Measurements from ENCODE around the gene ADD3.

ADD3 gene

DNA sequence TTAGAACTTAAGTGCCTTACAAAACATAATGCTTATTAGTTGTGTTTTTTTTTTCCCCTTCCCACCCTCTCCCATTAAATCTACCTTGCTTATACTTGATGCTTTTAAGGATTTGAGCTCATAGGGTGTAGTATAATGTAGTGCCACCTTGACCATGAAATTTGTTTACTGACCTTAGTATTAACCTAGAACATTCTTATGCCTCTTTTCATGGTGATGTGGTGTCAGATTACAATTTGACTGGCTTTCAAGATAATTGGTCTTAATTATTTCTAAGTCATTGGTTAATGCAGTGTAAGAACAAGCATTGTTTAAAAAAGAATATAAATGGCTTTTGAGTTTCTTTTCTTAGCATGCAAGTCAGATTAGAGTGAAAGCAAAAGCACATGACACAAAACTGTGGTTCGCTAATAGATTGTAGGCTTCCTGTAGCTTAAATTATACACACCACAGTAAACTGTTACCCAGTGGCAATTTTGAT, 61.8 kb downstream of the ADD3 start:
- peak; percentile 70 for DNase-seq

DNA sequence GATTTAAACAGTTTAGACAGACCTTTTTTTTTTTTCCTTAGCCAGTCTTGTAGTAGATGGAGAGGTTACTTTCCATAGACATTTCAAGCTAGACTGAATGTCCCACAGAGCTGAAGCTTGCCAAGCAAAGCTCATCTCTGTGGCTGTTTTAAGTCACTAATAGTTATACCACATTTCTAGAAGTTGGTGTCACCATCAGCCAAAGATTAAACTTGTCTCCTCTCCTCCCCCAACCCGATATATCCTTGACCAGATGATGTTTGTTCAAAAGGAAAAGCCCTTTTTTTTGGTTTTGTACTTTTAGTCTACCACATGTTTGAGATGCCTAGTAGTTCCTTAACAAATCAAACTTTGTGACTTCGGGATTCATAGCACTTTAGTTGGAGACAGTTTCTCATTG, 66.1 kb downstream of the ADD3 start:
- no peak for DNase-seq

DNA sequence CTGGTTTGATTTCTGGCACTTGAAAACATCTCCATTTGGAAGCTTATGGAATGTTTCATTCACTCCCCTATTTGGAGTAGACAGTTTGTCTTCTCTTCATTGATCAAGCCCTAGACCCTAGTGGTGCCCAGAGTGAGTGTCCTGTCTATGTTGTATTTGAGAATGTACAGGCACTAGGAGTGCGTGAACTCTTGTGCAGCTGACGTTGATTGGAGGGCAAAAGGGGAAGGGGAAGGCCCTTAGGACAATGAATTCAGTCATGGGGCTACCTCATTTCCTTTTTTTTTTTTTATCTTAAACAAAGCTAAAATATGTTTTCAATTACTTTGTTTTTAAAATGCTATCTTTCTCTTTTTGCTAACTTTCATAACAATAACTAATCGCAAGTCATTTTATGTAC, 66.5 kb downstream of the ADD3 start:
- DNase-seq = no peak

DNA sequence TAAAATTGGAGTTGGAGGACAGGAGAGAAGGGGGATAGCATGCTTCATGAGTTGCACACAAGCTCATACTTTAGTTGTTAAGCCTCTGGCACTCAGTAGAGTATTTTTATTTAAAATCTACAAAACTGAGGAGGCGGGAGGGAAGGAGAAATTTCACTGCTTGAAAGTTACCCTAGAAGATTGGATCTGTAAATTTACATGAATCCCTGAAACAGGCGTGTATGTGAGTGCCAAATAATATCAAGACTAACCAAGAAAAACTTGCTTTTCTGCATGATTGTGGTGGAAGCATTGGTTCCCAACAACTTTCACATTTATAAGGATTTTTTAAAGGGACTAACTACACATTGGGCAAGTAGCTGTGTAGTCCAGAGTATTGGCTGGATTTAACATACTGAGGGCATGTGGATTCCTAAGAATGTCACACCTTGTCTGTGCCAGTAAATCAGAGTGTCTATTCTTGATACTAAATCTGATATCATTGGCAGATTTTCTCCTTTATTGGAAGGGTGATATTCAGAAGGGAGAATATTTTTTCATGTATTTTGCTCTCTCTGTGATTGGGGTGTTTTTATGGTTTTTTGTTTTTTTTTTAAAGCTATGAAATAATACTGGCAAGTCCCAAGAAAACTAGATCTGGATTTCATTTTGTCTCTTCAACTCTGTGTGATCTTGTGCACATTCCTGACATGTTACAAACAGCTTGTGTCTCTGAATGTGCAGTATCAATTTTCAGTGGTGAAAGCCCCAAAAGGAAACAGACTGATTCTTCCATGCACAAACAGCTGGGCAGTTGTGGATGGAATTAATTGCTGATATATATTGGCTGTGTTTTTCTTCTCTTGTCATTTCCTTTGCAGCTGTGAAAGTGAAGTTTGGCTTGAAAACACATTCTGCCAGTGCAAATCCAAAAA, 67.2 kb downstream of the ADD3 start:
- DNase-seq = peak; percentile 81

DNA sequence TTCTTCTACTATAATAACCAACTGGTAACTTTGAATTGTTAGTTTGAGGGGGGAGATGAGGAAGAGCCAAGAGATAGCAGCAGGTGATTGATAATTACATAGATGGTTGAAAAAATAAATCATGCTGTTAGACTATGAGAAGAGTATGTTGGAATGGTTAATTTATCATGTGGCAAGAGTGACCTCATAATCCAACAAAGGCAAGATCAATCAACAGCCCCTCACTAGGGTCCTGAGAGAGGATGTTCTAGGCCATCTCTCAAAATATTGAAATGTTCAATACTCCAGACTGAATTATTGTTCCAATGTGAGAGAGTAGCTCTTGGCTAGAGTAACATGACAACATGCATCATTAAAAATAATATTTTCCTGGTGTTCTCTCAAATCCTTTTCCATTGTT, 67.9 kb downstream of the ADD3 start:
- no peak for DNase-seq

DNA sequence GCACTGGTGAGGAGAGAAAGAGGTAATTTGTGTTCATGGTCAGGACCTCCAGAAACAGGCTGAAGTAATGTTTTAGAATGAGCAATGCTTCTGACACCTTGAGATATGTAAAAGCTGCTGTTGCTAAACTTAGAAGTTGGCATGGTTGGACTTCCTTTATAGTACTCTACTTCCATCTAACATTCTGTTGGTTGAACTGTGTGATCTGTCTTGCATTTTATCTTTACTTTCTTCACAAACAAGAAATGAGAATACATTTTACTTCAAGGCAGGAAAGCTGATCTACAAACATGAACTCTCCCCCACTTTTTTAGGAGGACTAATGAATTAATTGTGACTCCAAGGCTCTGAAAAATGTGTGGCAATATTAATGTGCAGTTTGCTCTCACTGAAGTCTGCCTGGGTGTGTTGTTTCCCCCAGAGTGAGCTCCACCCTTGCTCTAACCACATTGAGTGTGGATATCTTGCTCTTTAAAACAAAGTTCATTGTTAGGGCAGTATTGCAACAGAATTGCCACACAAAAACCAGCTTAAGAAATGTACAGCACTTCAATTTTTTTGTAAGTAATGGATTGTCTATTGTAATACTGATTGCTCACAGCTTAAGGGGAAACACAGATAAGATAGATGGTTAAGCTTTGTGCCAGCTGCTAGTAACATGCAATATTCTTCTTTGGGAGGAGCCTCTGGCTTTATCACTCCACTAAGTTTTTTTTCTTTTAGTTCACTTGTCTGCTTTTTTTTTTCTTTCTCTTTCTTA, 69.0 kb downstream of the ADD3 start:
- no peak for DNase-seq

DNA sequence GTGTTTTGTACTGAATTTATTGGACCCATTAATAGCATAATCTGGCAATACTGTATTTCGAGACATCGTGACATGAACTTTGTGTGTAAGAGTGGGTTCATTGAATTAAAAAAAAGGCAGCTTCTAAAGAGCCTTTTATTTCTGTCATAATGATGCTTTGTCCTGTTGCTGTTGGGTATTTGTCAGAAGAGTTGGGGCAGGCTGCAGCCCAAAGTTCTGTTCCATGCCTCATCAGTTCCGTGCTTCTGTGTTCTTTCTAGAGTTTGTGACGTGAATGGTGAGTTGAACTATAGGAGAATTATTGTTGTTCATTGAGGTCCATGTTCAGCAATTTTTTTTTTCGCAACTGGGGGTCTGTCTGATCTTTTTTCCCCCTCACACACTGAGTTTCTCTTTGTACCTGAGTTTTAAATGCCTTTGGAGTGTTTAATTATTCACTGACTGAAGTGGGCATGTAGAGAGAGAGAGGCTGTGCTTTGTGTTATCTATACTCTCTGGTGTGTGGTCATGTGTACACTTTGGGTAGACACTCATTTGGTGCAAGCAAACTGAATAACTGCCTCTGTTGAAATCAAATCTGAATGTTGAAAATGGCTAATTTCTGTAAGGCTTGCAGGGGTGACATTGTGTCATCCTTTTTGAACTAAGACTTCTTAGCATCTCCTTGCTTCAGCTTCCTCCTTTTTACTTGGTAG, 69.8 kb downstream of the ADD3 start:
- DNase-seq = no peak

DNA sequence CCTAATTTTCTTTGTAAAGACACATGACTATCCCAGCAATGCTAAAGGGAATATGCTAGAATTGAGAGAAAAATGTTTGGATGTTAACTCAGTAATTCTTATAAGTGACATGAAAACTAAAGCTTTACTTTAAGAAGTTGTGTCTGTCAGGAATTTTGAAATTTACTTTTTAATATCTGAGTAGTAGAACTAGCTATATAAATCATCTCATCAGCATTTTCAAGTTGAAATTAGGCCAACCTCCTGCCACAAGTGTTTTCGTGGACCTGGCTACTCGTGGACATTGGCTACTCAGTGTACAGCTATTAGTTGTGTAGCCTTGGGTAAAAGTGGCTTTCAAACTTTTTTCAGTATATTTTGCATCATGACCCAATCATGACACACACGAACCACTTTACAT, 70.5 kb downstream of the ADD3 start:
- DNase-seq = no peak

DNA sequence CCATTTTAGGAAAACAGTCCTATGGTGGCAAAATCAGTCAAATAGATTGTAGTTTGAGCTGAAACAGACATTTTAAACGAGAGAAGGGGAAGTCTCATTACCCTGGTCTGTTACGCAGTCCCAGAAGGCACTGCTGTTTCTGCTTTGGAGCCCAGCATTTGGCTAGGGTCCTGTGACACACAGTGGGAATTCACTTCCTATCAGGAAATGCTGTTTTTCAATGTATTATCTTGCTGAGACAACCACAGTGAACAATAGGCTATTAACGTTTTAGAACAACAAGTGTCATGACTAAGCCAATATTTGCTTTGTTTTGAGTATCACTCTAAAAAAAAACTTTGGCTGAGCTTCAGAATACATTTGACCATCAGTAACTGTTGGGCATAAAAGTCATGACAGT, 74.1 kb downstream of the ADD3 start:
- DNase-seq = no peak

DNA sequence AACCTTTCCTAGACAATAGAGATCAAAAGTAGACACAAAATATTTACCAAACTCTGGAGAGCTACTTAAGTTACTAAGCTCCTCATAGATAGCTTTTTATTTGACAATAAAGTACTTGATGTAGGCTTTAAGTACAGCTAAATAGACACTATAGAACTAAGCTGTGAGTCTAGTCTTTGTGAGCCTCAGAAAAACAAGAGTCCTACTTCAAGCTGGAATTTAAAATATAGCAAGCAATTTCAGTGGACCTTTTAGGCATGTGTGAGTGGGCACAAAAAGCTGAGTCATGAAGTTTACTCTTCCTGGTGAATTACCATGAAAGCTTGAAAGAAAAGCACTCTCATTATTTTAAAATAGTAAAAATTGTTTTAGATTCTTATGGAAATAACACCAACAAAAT, 76.1 kb downstream of the ADD3 start:
- peak; percentile 35 for DNase-seq

DNA sequence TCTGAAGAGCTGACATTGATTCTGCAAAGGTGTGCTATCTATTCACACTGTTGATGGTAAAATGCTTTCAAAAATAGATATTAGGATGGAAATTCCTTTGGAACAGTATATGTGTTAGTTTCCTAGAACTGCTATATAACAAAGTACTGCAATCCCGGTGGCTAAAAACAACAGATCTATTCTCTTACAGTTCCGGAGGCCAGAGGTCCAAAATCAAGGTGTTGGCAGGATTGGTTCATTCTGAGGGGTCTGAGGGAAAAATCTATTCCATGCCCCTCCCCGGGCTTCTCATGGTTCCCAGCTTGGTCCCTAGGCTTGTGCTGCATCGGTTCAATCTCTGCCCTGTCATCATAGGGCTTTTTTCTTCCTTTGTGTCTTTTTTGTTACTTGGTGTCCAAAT, 79.9 kb downstream of the ADD3 start:
- no peak for DNase-seq

DNA sequence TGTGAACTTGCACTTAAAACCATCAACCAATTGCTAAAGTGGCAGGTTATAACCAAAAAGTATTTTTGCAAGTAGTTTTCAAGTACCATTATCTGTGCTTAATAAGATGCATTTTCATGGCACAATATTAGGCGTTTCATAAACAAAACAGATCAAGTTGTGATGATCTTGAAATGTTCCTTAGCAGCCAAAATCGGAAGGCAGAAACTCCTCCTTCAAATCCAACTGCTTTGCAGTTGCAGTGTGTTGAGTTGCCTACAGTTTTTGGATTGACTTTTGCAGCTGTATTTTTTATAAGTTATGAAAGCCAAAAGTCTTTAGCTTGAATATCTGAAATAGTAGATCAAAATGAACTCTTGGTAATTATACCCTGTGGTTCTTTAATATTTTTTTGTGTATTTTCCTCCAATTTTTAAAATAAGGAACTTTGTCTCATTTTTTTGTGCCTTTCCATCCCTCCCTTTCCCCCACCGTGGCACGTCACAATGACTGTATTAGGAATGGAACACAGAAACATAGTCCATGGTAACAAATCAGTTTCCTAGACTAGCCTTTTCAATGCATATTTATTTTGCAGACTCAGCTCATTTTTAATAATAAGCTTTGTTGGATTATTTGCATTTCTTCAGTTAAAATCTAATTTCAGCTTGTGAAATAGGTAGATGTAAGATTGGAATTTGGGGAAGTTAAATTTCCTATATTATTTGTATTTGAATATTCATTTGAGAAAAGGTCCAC, 80.8 kb downstream of the ADD3 start:
- no peak for DNase-seq

DNA sequence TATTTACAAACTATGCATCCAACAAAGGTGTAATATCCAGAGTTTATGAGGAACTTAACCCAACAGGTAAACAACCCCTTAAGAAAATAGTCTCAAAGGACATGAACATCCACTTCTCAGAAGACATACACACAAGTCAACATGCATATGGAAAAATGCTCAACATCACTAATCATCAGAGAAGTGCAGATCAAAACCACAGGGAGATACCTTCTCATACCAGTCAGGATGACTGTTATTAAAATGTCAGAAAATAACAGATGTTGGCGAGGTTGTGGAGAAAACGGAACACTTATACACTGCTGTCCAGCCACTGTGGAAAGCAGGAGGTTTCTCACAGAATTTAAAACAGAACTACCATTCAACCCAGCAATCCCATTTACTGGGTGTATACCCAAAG, 84.0 kb downstream of the ADD3 start:
- DNase-seq = no peak

DNA sequence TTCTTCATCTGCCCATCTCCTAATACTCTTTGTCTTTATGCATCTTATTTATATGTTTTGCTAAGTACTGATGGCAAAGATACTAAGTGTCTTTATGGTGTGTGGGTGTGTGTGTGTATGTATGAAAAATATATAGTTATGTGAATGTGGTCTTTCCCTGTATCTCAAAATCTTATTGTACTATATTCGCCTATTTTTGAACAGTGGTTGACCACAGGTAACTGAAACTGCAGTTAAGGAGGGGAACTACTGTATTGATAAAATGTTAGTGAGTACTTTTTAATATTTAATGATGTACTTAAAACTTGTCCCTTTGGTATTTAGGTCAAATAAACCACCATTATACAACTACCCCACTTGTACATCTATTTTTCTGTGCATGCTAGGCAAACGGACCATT, 85.9 kb downstream of the ADD3 start:
- DNase-seq = no peak

DNA sequence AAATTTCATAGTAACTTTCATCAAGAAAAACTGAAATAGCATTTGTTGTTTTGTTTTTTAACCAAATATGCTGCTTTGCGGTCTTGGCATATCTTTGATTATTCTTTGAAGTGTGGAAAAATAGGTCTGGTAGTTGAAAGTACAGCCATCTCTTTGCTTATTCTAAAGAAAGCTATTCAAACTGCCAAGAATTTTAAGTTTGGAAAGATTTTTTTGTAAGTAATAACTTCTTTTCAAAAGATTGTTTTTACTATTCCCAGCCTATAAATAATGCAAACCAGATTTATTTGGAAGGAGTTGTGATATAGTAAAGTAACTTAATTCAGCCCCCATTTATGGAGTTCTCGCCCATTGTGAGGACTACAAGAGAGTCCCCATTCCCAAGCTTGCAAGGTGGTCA, 87.0 kb downstream of the ADD3 start:
- DNase-seq = no peak

DNA sequence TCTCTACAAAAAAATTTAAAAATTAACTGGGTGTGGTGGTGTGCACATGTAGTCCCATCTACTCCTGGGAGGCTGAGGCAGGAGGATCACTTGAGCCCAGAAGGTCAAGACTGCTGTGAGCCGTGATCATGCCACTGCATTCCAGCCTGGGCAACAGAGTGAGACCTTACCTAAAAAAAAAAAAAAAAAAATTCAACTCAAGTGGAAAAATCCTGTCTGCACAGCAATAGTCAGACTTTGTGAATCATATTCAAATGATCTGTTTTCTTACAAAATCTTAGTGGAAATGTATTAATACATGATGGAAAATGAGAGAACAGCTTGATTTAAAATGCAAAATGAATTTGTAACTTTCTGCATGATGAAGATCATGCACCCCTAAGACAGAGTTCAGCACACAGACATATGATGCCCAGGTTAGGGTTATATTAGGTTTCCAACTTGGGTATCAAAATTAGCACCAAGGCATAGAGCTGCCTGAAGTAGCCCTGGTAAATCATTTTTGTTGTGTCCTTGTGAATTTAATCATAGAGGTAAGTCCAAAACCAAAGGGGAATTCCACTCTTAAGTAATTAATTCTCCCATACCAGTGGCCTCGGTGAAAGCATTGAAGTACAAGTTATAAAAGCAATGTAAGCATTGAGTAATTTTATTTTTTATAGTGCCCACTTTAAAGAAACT, 93.8 kb downstream of the ADD3 start:
- DNase-seq = no peak

DNA sequence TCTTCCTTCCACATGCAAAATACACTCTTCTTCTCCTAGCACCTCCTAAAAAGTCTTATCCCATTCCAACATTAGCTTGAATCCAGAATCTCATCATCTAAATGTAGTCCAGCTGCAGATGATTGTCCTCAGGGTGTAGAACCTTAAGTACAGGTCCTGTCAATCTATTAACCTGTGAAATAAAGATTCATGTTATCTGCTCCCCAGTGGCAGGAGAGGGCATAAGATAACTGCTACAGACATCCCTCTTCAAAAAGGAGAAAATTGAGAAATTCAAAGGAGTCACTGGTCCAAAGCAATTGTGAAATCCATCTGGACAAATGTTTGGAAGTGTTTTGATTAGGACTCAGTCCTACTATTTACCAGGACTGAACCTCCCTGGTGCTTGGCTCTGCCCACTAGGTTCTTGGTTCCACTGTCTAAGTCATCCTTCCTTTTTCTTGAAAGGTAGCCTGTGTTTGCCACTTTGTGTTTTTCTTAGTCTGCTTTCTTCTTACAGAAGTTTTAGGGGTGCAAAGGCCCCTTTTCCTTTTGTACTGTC, 96.2 kb downstream of the ADD3 start:
- no peak for DNase-seq

DNA sequence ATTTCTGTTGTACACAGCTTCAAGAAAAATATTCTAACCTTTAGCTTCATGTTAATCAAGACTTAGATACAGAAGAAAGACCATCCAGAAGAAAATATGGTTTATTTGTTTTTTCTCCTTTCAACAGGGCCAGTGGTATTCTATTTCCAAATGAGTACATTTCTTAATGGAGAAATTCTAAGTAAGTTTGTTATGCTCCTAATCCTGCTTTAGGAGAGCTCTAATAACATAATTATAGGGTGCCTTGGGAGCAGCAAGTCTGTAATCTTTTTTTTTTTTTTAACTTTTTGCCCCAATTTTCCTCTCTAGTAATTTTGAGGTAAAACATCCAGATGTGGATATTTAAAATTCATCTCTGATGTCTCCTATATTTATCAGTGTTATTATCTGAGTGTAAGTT, 98.1 kb downstream of the ADD3 start:
- no peak for DNase-seq

DNA sequence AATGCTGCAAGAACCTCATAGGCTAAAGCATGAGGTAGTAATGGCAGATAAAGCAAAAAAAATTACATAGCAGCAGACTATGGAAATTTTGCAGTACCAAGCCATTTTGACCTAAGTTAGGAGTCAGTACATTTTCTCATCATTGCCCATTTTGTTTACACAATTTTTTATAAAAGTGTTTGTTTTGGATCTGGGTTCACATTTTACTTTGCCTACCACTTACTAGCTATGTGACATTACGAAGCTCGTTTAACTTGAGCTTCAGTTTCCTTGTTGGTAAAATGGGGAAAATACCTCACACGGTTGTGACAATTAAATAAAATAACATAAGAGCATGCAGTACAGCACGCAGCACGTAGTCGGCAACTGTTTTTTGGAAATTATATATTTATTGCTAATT, 99.6 kb downstream of the ADD3 start:
- DNase-seq = no peak

DNA sequence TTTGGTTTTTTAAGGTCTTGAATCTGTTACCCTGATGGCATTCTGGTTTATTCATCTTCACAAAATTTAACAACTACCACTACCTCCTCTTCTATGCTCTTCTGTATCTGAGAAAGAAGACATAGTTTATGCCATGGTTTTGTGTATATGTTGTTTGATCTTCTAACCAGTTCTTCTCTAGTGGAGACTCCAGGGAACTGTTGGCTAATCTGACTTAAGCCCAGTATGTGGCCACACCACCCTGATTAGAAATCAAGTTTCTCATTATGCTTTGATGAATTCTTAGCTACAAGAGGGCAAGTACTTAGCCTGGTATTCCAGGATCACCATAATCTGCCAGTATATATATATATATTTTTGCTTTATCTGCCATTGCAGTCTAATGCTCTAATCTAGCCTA, 100.1 kb downstream of the ADD3 start:
- no peak for DNase-seq

DNA sequence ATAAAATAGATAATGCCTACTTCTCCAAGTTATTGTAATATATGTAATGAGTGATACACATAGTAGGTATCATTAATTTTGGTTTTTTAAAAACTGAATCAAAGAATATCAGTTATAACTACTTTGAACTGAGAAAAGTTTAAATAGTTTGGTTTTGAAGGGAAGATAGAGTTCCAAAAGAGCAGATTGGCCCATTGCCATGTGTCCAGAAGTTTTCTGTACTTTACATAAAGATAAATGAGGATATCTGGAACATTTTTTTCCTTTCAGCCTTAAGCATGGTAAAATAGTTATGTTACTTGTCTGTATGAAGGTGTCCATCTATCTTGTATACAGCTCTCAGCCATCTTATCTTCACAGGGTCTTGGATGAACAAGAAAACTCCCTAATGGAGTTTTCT, 101.7 kb downstream of the ADD3 start:
- no peak for DNase-seq

DNA sequence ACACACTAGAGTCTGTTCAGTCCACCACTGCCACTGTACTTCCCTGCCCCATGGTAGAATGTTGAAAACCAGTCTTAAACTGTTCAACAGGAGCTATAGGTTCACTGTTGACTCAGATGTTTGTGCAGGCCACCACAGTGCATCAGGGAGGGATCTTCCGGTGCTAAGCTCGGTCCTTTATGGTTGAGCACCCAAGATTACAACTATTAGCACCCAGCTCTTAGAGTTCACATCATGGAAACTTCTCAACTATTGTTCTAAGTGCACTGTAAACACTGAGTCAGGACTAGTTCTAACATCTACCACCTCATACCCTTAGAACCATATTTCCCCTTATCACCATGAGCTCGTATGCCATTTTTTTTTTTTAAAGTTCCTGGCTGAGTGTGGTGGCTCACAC, 102.6 kb downstream of the ADD3 start:
- DNase-seq = no peak
